WTC11 (cell line): ENCODE results near the gene CD4.

Experiments used
- ATF1 ChIP-seq: sonication (generic); formaldehyde crosslinking; IDR thresholded peaks from 2 replicates; pipeline ENCODE4 v1.8.1; 2023; ENCODE audit warnings: mild to moderate bottlenecking, moderate library complexity, missing genetic modification reagents
- NFE2L1 ChIP-seq: sonication (generic); formaldehyde crosslinking; IDR thresholded peaks from 2 replicates; pipeline ENCODE4 v1.8.1; 2023; ENCODE audit warnings: missing genetic modification reagents
- NFYB ChIP-seq: sonication (generic); formaldehyde crosslinking; conservative IDR thresholded peaks from 2 replicates; pipeline ENCODE4 v1.8.0; 2022; ENCODE audit warnings: low read depth, missing genetic modification reagents
- ZNF232 ChIP-seq: sonication (generic); formaldehyde crosslinking; IDR thresholded peaks from 2 replicates; pipeline ENCODE4 v1.8.0; 2022; ENCODE audit warnings: mild to moderate bottlenecking, missing genetic modification reagents
- TF ChIP-seq, protein P1 (sequence below): fragments of 200-600 bp; IDR thresholded peaks from 2 replicates; pipeline ENCODE4 v1.8.0; 2022; ENCODE audit warnings: antibody characterized with exemption

DNA sequence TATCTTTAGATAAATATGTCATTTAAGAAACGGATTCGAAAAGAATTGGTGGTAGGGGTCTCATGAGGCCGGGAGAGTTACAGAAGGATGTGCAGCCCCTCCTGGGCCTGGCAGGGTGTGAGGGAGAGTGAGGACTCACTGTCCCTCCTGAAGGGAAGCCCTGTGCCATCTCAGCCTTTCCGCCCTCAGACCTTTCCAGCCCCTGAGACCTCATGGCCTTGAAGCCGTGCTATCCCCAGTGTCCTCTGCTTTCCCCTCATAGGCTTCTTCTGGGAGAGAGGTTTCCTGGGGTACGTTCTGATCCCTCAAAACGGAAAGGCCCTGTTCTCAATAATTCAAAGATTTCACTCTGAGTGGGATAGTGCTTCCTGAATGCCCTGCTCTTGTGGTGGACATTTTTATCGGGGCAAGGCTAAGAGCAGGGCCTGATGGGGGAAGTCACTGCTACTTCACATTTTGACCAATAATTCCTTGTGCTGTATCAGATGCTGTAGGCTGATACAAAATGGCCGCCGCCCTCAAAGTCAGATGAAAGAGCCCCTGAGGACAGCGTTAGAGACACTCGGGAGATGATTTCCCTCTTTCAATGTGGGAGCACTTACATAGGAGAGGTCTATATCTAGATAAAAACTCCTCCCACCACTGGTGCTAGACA lies 1.3 kb downstream of the CD4 start:
- no peak for TF ChIP-seq ATF1 (CRISPR knock-in tag)
- TF ChIP-seq NFYB (CRISPR knock-in tag): no peak
- TF ChIP-seq, protein P1, sequence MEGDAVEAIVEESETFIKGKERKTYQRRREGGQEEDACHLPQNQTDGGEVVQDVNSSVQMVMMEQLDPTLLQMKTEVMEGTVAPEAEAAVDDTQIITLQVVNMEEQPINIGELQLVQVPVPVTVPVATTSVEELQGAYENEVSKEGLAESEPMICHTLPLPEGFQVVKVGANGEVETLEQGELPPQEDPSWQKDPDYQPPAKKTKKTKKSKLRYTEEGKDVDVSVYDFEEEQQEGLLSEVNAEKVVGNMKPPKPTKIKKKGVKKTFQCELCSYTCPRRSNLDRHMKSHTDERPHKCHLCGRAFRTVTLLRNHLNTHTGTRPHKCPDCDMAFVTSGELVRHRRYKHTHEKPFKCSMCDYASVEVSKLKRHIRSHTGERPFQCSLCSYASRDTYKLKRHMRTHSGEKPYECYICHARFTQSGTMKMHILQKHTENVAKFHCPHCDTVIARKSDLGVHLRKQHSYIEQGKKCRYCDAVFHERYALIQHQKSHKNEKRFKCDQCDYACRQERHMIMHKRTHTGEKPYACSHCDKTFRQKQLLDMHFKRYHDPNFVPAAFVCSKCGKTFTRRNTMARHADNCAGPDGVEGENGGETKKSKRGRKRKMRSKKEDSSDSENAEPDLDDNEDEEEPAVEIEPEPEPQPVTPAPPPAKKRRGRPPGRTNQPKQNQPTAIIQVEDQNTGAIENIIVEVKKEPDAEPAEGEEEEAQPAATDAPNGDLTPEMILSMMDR: no peak
- no peak for TF ChIP-seq NFE2L1 (CRISPR knock-in tag)
- TF ChIP-seq ZNF232 (CRISPR knock-in tag): no peak
